ENCODE results near the gene YARS2.
"Not testable (repeated sequence)": the region's sequence is repeated elsewhere in the genome, so short reads cannot be mapped to it uniquely, and the experiment has no call there.

Gene YARS2

GRCh38 chr12:32743264-32743663 lies 12.4 kb downstream of the YARS2 start:
- Histone ChIP-seq H3K9ac (ENCODE audit: low read depth, low read length) (no peak overlapping the region), H3K4me3 (ENCODE audit: low read length) (no peak overlapping the region), H3K36me3 (ENCODE audit: insufficient read depth, low read depth, low read length) (peaks cover 95% of the 10 kb centered on the region), H3K27ac (ENCODE audit: low read length) (no peak overlapping the region), H3K4me1 (ENCODE audit: insufficient read depth, low read length) (peaks cover 6% of the 10 kb centered on the region), H3K9me3 (ENCODE audit: insufficient read depth, low read depth, low read length) (no peaks in the 10 kb centered on the region), H3K27me3 (ENCODE audit: insufficient read depth, low read length) (no peaks in the 10 kb centered on the region)

DNA sequence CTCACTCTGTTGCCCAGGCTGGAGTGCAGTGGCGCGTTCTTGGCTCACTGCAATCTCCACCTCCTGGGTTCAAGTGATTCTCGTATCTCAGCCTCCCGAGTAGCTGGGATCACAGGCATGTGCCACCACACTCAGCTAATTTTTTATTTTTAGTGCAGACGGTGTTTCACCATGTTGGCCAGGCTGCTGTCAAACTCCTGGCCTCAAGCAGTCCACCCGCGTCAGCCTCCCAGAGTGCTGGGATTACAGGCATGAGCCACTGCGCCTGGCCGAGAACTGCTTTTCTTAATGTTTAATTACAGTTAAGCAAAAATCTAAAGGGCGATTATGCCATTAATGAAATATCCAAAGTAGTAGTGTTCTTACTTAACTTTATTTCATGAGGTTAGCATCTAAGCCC lies 13.6 kb downstream of the YARS2 start:
- Histone ChIP-seq H3K27me3 (ENCODE audit: insufficient read depth, low read length) (no peaks in the 10 kb centered on the region), H3K36me3 (ENCODE audit: insufficient read depth, low read depth, low read length) (peaks cover 94% of the 10 kb centered on the region), H3K9me3 (ENCODE audit: insufficient read depth, low read depth, low read length) (no peaks in the 10 kb centered on the region), H3K27ac (ENCODE audit: low read length) (no peak overlapping the region), H3K4me3 (ENCODE audit: low read length) (no peak overlapping the region), H3K4me1 (ENCODE audit: insufficient read depth, low read length) (peaks cover 13% of the 10 kb centered on the region), H3K9ac (ENCODE audit: low read depth, low read length) (no peak overlapping the region)

DNA sequence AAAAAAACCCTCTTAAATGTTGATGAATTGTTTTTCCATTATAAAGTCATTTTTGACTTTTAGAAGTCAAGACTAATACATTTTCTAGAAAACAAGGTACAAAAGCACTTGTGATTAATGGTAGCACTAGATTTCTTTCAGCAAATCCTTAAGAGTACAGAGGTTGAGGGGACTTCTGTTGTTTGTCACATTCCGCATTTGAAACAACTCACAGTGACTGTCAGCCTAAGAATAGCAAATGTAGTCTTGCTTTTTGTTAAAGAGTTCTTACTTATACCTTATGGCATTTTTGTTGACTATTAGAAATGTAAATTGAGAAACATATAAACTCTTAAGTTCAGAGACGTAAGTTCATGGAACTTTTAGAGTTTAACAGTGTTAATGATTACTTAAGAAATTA lies 16.4 kb downstream of the YARS2 start:
- Histone ChIP-seq H3K36me3 (ENCODE audit: insufficient read depth, low read depth, low read length) (peaks cover 86% of the 10 kb centered on the region), H3K9ac (ENCODE audit: low read depth, low read length) (no peak overlapping the region), H3K4me3 (ENCODE audit: low read length) (no peak overlapping the region), H3K4me1 (ENCODE audit: insufficient read depth, low read length) (peaks cover 13% of the 10 kb centered on the region), H3K27me3 (ENCODE audit: insufficient read depth, low read length) (no peaks in the 10 kb centered on the region), H3K27ac (ENCODE audit: low read length) (no peak overlapping the region), H3K9me3 (ENCODE audit: insufficient read depth, low read depth, low read length) (no peaks in the 10 kb centered on the region)

- H3K9ac ChIP-seq (ENCODE audit: low read depth, low read length) = no peak overlapping the region
- H3K27ac ChIP-seq (ENCODE audit: low read length) = no peak overlapping the region
- no peak overlapping the region for H3K4me3 ChIP-seq (ENCODE audit: low read length)
- H3K36me3 ChIP-seq (ENCODE audit: insufficient read depth, low read depth, low read length) = peaks cover 86% of the 10 kb centered on the region
- H3K4me1 ChIP-seq (ENCODE audit: insufficient read depth, low read length) = peaks cover 13% of the 10 kb centered on the region
- H3K27me3 ChIP-seq (ENCODE audit: insufficient read depth, low read length) = no peaks in the 10 kb centered on the region
- no peaks in the 10 kb centered on the region for H3K9me3 ChIP-seq (ENCODE audit: insufficient read depth, low read depth, low read length)
Observed at GRCh38 chr12:32737715-32738114, 18.0 kb downstream of the YARS2 start.

DNA sequence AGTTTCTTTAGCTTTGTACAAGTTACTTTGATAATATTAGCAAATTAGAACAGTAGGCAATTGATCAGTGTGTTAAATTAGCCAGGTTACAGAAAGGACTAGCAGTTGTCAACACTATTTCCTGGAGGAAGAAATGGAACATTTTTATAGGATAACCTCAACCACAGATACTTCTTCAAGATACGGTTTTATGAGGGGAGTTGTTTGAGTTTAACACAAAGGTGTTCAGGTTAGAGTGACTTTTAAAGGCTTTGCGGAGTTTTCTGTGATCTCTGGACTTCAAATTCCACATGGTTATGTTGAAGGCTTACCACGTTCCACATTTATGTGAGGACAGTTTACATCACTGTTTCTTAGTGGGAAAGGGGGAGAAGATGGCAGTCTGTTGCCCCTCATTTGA lies 19.3 kb downstream of the YARS2 start:
- Histone ChIP-seq H3K36me3 (ENCODE audit: insufficient read depth, low read depth, low read length) (peaks cover 86% of the 10 kb centered on the region), H3K27me3 (ENCODE audit: insufficient read depth, low read length) (no peaks in the 10 kb centered on the region), H3K9ac (ENCODE audit: low read depth, low read length) (no peak overlapping the region), H3K9me3 (ENCODE audit: insufficient read depth, low read depth, low read length) (no peaks in the 10 kb centered on the region), H3K27ac (ENCODE audit: low read length) (no peak overlapping the region), H3K4me1 (ENCODE audit: insufficient read depth, low read length) (peaks cover 13% of the 10 kb centered on the region), H3K4me3 (ENCODE audit: low read length) (no peak overlapping the region)

DNA sequence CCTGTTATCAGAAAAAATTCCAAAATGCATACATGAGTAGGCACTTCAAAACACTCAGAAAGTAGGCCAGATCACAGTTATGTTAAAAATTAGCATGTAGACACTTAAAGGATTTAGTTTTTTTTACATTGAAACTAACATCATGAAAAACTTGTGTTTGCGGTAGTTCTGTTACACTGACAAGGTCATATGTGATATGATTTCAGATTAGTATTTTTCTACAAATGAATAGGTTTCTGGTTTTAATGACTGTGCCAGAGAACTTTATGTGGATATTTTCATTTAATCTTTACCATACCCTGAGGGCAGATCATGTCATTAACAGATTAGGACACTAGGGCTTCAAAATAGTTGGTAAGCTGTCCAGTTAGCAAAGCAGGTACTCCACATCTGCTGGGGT lies 20.7 kb downstream of the YARS2 start:
- Histone ChIP-seq H3K4me3 (ENCODE audit: low read length) (no peak overlapping the region), H3K4me1 (ENCODE audit: insufficient read depth, low read length) (peaks cover 13% of the 10 kb centered on the region), H3K27me3 (ENCODE audit: insufficient read depth, low read length) (no peaks in the 10 kb centered on the region), H3K9ac (ENCODE audit: low read depth, low read length) (no peak overlapping the region), H3K9me3 (ENCODE audit: insufficient read depth, low read depth, low read length) (no peaks in the 10 kb centered on the region), H3K27ac (ENCODE audit: low read length) (no peak overlapping the region), H3K36me3 (ENCODE audit: insufficient read depth, low read depth, low read length) (peaks cover 79% of the 10 kb centered on the region)

GRCh38 chr12:32727237-32727636 lies 28.5 kb downstream of the YARS2 start:
- no peak overlapping the region for H3K4me3 ChIP-seq (ENCODE audit: low read length)
- peaks cover 60% of the 10 kb centered on the region for H3K36me3 ChIP-seq (ENCODE audit: insufficient read depth, low read depth, low read length)
- H3K9me3 ChIP-seq (ENCODE audit: insufficient read depth, low read depth, low read length) = no peaks in the 10 kb centered on the region
- no peaks in the 10 kb centered on the region for H3K27me3 ChIP-seq (ENCODE audit: insufficient read depth, low read length)
- no peak overlapping the region for H3K27ac ChIP-seq (ENCODE audit: low read length)
- no peaks in the 10 kb centered on the region for H3K4me1 ChIP-seq (ENCODE audit: insufficient read depth, low read length)
- no peak overlapping the region for H3K9ac ChIP-seq (ENCODE audit: low read depth, low read length)

DNA sequence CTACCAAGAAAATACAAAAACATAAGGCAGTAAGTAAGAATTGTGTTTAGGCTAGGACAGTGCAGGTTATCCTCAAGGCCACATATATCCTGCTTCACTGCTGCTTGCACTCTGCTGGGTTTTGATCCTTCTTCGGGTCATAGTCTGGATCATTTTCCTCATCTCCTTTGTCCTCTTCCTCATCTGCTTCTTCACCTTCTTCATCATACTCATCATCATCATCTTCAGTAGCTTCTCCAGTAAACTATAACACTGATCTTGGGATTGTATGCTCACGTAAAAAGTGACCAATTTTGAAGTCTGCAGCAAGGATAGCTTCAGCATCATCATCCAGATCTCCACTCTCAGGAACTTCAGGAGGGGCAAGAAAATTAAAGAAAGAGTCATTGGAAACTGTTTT lies 29.4 kb downstream of the YARS2 start:
- no peaks in the 10 kb centered on the region for H3K9me3 ChIP-seq (ENCODE audit: insufficient read depth, low read depth, low read length)
- H3K4me1 ChIP-seq (ENCODE audit: insufficient read depth, low read length) = no peaks in the 10 kb centered on the region
- no peaks in the 10 kb centered on the region for H3K27me3 ChIP-seq (ENCODE audit: insufficient read depth, low read length)
- no peak overlapping the region for H3K4me3 ChIP-seq (ENCODE audit: low read length)
- peaks cover 60% of the 10 kb centered on the region for H3K36me3 ChIP-seq (ENCODE audit: insufficient read depth, low read depth, low read length)
- no peak overlapping the region for H3K9ac ChIP-seq (ENCODE audit: low read depth, low read length)
- no peak overlapping the region for H3K27ac ChIP-seq (ENCODE audit: low read length)

GRCh38 chr12:32725308-32725707 lies 30.4 kb downstream of the YARS2 start:
- H3K9ac ChIP-seq (ENCODE audit: low read depth, low read length); H3K4me1 ChIP-seq (ENCODE audit: insufficient read depth, low read length); H3K27me3 ChIP-seq (ENCODE audit: insufficient read depth, low read length); H3K27ac ChIP-seq (ENCODE audit: low read length); H3K4me3 ChIP-seq (ENCODE audit: low read length); H3K9me3 ChIP-seq (ENCODE audit: insufficient read depth, low read depth, low read length): not testable (repeated sequence)
- peaks cover 64% of the 10 kb centered on the region for H3K36me3 ChIP-seq (ENCODE audit: insufficient read depth, low read depth, low read length)

- Histone ChIP-seq H3K9ac (ENCODE audit: low read depth, low read length) (no peak overlapping the region), H3K4me3 (ENCODE audit: low read length) (no peak overlapping the region), H3K4me1 (ENCODE audit: insufficient read depth, low read length) (no peaks in the 10 kb centered on the region), H3K36me3 (ENCODE audit: insufficient read depth, low read depth, low read length) (peaks cover 60% of the 10 kb centered on the region), H3K27ac (ENCODE audit: low read length) (no peak overlapping the region), H3K27me3 (ENCODE audit: insufficient read depth, low read length) (no peaks in the 10 kb centered on the region), H3K9me3 (ENCODE audit: insufficient read depth, low read depth, low read length) (no peaks in the 10 kb centered on the region)
Observed at GRCh38 chr12:32718926-32719325, 36.8 kb downstream of the YARS2 start.

GRCh38 chr12:32714772-32715171 lies 40.9 kb downstream of the YARS2 start:
- H3K9ac ChIP-seq (ENCODE audit: low read depth, low read length) = no peak overlapping the region
- peaks cover 66% of the 10 kb centered on the region for H3K36me3 ChIP-seq (ENCODE audit: insufficient read depth, low read depth, low read length)
- no peaks in the 10 kb centered on the region for H3K27me3 ChIP-seq (ENCODE audit: insufficient read depth, low read length)
- no peaks in the 10 kb centered on the region for H3K4me1 ChIP-seq (ENCODE audit: insufficient read depth, low read length)
- H3K4me3 ChIP-seq (ENCODE audit: low read length) = no peak overlapping the region
- H3K27ac ChIP-seq (ENCODE audit: low read length) = no peak overlapping the region
- no peaks in the 10 kb centered on the region for H3K9me3 ChIP-seq (ENCODE audit: insufficient read depth, low read depth, low read length)

DNA sequence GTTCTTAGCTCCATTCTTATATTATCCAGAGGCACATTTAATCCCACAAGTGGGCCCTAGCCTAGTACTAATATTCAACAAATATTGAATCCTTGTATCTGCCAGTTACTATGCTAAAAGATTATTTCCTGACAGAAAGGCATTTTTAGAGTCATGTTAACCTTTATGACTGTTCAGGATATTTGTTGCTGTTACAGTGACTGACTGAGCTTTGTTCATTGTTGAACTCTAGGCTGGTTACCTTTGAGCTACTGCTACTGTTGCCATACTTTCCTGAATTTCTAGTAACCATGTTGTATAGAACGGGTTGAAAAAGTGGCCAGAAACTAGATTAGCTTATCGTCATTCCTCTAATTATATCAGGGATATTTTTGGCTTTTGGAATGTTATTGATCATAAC lies 46.8 kb downstream of the YARS2 start:
- Histone ChIP-seq H3K27ac (ENCODE audit: low read length) (no peak overlapping the region), H3K9me3 (ENCODE audit: insufficient read depth, low read depth, low read length) (no peaks in the 10 kb centered on the region), H3K4me1 (ENCODE audit: insufficient read depth, low read length) (no peaks in the 10 kb centered on the region), H3K9ac (ENCODE audit: low read depth, low read length) (no peak overlapping the region), H3K27me3 (ENCODE audit: insufficient read depth, low read length) (no peaks in the 10 kb centered on the region), H3K36me3 (ENCODE audit: insufficient read depth, low read depth, low read length) (peaks cover 68% of the 10 kb centered on the region), H3K4me3 (ENCODE audit: low read length) (no peak overlapping the region)
